ENCODE measurements around the gene LCT. TPM values are rescaled to one million over a fixed set of nuclear protein-coding genes. Genes with fewer than 3 reads are reported as not detected.
A peak's percentile ranks its signal among the peaks of the same experiment; 100 is the strongest.

The LCT gene
- polyA plus RNA-seq, 1 donor from 2014 or later = not detected

- peaks cover 0 to under 1% (median under 1%) of the 10 kb centered on the region in 3 donors for H3K9me3 Mint-ChIP-seq
- peaks cover 11% of the 10 kb centered on the region for H3K36me3 Mint-ChIP-seq
- H3K27me3 Mint-ChIP-seq = no peaks in the 10 kb centered on the region
- H3K27ac Mint-ChIP-seq = peak overlapping the region in 1 of 3 donors; percentile 83
- peaks cover 0 to 2% (median 0%) of the 10 kb centered on the region in 3 donors for H3K4me1 Mint-ChIP-seq
- no peak overlapping the region for H3K4me3 Mint-ChIP-seq
Observed at GRCh38 chr2:135762022-135762421, 75.0 kb downstream of the LCT start.

DNA sequence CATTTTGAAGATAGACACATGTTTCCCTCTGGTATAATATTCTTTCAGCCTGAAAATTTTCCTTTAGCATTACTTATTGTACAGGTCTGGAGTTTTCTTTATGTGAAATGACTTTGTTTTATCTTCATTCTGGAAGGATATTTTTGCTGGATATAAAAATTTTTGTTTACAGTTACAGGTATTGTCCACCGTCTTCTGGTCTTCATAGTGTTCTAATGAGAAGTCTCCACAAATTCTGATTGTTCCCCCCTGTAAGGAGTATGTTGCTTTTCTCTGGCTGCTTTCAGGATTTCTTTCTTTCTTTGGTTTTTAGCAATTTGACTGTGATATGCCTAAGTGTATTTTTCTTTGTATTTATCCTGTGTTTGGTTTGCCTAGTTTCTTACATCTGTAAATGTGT is 80.3 kb downstream of the LCT start:
- Mint-ChIP-seq H3K4me1 (no peaks in the 10 kb centered on the region), H3K4me3 (no peak overlapping the region), H3K27ac (no peak overlapping the region), H3K9me3 (peaks cover 0 to 11% (median 4%) of the 10 kb centered on the region in 3 donors), H3K36me3 (peaks cover 21% of the 10 kb centered on the region), H3K27me3 (no peaks in the 10 kb centered on the region)

- H3K27me3 Mint-ChIP-seq = no peaks in the 10 kb centered on the region
- H3K4me1 Mint-ChIP-seq = no peaks in the 10 kb centered on the region
- H3K36me3 Mint-ChIP-seq = peaks cover 23% of the 10 kb centered on the region
- no peak overlapping the region for H3K27ac Mint-ChIP-seq
- H3K9me3 Mint-ChIP-seq = peaks cover 0 to 11% (median 4%) of the 10 kb centered on the region in 3 donors
- H3K4me3 Mint-ChIP-seq = no peak overlapping the region
Observed at GRCh38 chr2:135755573-135755972, 81.4 kb downstream of the LCT start.

DNA sequence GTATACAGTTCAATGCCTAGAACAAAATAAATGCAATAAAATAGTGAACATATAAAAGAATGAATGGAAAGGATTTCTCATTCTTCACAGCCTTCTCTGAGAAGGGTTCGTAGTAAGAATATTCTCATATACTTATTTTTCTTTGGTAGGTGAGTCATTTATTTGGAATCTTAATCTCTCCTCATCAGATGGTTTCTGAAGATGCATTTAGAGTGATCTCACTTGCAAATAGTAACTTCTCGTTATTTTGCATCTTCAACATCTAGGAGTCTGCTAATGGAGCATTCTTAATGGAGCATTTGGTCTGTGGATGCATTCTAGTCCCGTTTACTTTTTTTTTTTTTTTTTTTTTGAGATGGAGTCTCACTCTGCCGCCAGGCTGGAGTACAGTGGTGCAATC is 91.4 kb downstream of the LCT start:
- Mint-ChIP-seq H3K27ac (peak overlapping the region in 1 of 3 donors; percentile 71), H3K36me3 (peaks cover 6% of the 10 kb centered on the region), H3K4me1 (peaks cover 28 to 37% (median 32%) of the 10 kb centered on the region in 3 donors)

DNA sequence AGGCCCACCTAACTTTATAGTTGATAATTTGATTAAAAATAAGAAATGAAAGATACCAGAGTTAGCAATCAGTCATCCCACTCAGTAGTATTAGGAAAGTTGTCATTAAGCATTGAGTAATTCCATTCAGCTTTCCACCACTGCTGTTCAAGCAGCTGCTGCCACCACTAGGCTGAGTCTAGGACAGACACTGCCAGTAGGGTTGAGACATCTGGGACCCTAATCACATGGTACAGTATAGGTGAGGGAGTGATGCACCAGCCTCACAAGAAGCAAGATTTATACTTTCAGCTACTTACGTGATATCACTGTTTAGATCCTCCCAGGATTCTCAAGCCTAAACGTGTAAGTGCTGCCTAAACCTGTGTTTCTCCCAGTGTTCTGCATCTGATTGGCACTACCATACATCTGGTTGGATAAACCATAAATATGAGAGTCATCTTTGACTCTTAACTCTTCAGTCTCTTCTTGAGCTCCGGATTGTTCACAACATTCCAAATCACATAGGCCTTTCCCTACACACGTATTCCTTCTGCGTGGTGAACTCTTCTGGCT is 92.1 kb downstream of the LCT start:
- Mint-ChIP-seq H3K9me3 (no peaks in the 10 kb centered on the region), H3K36me3 (peaks cover 6% of the 10 kb centered on the region), H3K4me1 (peaks cover 28 to 37% (median 32%) of the 10 kb centered on the region in 3 donors), H3K27ac (peak overlapping the region in 1 of 3 donors; percentile 71), H3K4me3 (peak overlapping the region in 3 of 4 donors; percentile 20 to 43 (median 39)), H3K27me3 (no peaks in the 10 kb centered on the region)

More for the DNA sequence above, 91.4 kb downstream of the LCT start:
- Mint-ChIP-seq H3K4me3 (no peak overlapping the region), H3K27me3 (no peaks in the 10 kb centered on the region), H3K9me3 (no peaks in the 10 kb centered on the region)

GRCh38 chr2:135743860-135744259 is 93.1 kb downstream of the LCT start:
- no peaks in the 10 kb centered on the region for H3K27me3 Mint-ChIP-seq
- H3K4me1 Mint-ChIP-seq = peaks cover 25 to 36% (median 28%) of the 10 kb centered on the region in 3 donors
- H3K9me3 Mint-ChIP-seq = no peaks in the 10 kb centered on the region
- H3K4me3 Mint-ChIP-seq = peak overlapping the region in 3 of 4 donors; percentile 41 to 69 (median 43)
- peak overlapping the region in 1 of 3 donors; percentile 19 for H3K27ac Mint-ChIP-seq
- H3K36me3 Mint-ChIP-seq = peaks cover 3% of the 10 kb centered on the region

DNA sequence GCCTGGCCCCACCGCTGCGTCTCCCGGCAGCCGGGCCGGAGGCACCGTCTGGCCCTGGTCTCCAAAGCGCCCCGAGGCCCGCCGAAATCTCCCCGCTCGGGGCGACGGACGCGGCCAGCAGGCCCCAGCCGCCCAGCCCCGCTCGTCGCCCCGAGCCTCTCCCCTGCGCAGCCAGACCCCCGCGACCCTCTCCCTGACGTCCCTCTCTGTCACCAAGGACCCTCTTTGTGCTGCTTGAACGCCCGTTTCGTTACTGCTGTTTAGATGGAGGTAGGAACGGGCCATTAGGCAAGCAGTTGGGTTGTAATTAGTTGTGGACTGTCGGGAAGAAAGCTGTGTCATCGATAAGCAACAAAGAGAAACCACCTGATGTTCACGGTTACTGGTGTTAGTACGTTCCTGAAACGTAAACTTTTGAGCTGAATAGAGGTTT is 94.6 kb downstream of the LCT start:
- Mint-ChIP-seq H3K27ac (peak overlapping the region; percentile 91 to 98 (median 93)), H3K27me3 (no peaks in the 10 kb centered on the region), H3K9me3 (no peaks in the 10 kb centered on the region), H3K4me3 (peak overlapping the region; percentile 93 to 98 (median 96)), H3K36me3 (peaks cover 3% of the 10 kb centered on the region), H3K4me1 (peaks cover 25 to 36% (median 26%) of the 10 kb centered on the region in 3 donors)

DNA sequence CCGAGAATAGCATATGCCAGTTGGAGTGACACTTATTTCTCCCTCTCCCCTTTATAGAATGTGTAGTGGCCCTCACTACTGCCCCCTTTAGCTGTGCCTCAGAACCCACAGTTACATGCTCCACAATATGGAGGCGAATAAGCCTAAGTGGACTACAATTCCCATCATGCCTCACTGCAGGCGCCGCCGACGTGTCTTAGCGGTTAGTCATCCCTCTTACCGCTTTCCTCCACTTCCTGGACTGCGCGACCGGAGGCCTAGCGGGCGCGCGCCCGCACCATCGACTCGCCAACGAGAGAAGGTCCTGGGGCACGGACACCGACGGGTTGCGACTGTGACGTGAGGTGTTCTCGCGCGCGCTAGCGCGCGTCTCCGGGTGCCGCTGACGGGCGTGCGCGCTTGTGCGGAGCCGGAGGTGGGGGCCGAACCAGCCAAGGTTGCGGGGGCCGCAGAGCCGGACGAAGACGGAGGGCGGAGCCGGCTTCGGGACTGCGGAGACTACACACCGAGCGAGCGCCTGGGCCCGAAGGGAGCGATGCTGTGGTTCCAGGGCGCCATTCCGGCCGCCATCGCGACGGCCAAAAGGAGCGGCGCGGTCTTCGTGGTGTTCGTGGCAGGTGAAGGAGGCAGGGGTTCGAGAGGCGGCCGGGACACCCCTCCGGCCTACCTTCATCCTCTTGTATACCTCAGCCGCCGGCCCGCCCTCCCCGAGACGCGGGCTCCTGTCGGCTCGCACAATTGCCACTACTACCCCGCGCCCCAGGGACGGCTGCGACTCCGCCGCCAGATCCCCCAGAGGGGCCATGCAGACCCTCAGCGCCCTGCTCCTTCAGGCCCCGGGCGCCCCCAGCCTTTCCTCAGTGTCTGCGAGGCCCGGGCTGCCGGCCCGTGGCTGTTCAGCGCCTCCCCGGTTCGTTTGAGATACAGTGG is 95.3 kb downstream of the LCT start, which contains the start of gene UBXN4:
TSS of gene UBXN4 (plus strand) at position 461 of the 930 bp plus-strand sequence. CDS start at position 536, 75 bp downstream.
- peak within 1 kb of the TSS; percentile 93 to 98 (median 96) for H3K4me3 Mint-ChIP-seq
- H3K4me1 Mint-ChIP-seq = peaks cover 22 to 34% (median 26%) of the 10 kb centered on the region in 3 donors
- H3K27me3 Mint-ChIP-seq = no peaks in the 10 kb centered on the region
- H3K36me3 Mint-ChIP-seq = peaks cover 3% of the 10 kb centered on the region
- H3K9me3 Mint-ChIP-seq = no peaks in the 10 kb centered on the region
- peak within 1 kb of the TSS; percentile 91 to 98 (median 93) for H3K27ac Mint-ChIP-seq

DNA sequence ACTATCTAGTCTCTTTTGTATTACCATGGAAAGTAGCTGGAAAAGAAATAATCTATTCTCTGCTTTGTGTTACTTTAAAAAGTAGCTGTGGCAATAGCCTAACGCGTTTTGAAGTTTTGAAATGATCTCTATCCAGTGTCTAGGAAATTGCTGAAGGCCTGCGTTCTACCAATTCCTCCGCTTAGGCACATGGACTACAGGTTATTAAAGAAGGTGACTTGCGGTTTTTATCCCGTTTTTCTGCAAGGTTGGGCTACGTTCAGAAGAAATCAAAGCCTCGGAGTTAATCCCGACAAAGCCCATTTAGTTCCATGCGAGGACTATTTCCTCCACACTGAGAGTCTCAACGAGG is 96.0 kb downstream of the LCT start:
- no peaks in the 10 kb centered on the region for H3K27me3 Mint-ChIP-seq
- H3K4me3 Mint-ChIP-seq = peak overlapping the region in 2 of 4 donors; percentile 93 to 98
- peaks cover 15 to 27% (median 22%) of the 10 kb centered on the region in 3 donors for H3K4me1 Mint-ChIP-seq
- H3K36me3 Mint-ChIP-seq = peaks cover 3% of the 10 kb centered on the region
- H3K9me3 Mint-ChIP-seq = no peaks in the 10 kb centered on the region
- H3K27ac Mint-ChIP-seq = peak overlapping the region in 2 of 3 donors; percentile 91 to 98

DNA sequence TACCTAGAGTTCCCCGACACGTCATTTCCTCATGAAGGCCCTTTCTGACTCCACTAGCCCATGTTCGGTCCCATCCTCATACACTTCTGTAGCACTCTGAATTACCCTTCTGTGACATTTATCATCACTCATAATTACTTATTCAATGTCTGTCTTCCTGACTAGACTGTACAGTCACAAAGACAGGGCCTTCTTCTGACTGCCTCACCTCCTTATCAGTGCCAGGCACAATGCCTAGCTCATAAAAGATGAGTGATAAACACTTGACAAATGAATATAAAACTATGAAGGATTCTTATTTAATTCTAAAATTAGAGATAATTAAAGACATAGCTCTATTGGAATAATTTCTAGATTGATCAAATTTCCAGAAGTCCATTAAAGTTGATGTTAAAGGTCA is 96.8 kb downstream of the LCT start:
- peaks cover 3% of the 10 kb centered on the region for H3K36me3 Mint-ChIP-seq
- no peaks in the 10 kb centered on the region for H3K9me3 Mint-ChIP-seq
- H3K27ac Mint-ChIP-seq = no peak overlapping the region
- H3K4me3 Mint-ChIP-seq = no peak overlapping the region
- H3K27me3 Mint-ChIP-seq = no peaks in the 10 kb centered on the region
- peaks cover 13 to 22% (median 18%) of the 10 kb centered on the region in 3 donors for H3K4me1 Mint-ChIP-seq

Other genes starting within 250 kb of the LCT start
- 113 TPM for gene UBXN4, start 95.3 kb downstream of the LCT start, polyA plus RNA-seq
- 8.2 TPM for gene MCM6, start 39.3 kb upstream of the LCT start, polyA plus RNA-seq
- 117 TPM for gene DARS1, start 148.4 kb upstream of the LCT start, polyA plus RNA-seq